HG02678 (cell line): Measurements from ENCODE around the gene EVI2A.
"Not testable (repeated sequence)": the region's sequence is repeated elsewhere in the genome, so short reads cannot be mapped to it uniquely, and the experiment has no call there.

ENCODE experiments used
- ATAC-seq: cut with Tn5 transposase; IDR thresholded peaks from one replicate; pipeline ENCODE4 v1.9.1; 2021; ENCODE audit warnings: mild to moderate bottlenecking, moderate library complexity; ENCODE audit not compliant: unreplicated experiment

EVI2A gene

GRCh38 chr17:31313982-31314781 is 7.2 kb downstream of the EVI2A start, which contains the start of gene EVI2B:
Gene EVI2B (minus strand): TSS chr17:31314054. CDS start chr17:31305609, 8,445 bp downstream.
- ATAC-seq, result peak; percentile 29

GRCh38 chr17:31312223-31312622 is 9.2 kb downstream of the EVI2A start:
- not testable (repeated sequence) for ATAC-seq

DNA sequence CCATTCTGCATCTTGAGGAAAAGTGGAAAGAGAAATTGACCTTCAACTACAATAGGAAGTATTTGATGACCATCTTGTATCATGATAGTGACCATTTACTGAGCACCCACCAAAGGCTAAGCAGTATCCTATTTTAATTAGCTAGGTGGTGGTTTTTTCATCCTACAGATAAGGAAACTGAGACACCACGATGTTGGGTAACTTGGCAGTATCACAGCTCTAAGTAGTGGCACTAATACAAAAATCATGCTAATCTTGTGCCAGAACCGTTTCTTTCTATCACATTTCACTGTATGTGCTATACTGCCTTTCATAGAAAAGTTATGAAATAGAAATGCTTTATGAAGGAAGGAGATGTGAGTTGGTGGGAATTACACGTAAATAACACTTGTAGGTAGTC is 9.9 kb downstream of the EVI2A start:
- ATAC-seq, result no peak

GRCh38 chr17:31310886-31311285 is 10.5 kb downstream of the EVI2A start:
- no peak for ATAC-seq

DNA sequence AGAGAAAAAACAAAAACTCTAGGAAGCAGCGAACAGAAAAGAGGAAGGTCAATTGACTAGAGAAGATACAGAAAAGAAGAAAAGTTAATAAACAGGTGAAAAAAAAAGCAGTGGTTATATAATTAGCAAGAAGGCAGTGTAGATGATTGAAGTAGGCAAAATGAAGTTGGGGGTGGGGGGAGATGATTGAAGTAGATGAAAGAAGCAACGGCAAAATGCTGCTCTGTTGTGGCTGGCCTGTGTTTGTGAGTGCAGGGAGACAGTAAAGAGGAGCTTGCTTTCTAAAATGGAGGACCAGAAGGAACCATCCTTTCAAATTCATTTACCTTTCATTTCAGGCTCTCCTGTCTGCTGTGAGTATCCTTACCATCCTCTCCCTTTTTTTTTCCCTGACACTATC is 11.2 kb downstream of the EVI2A start:
- no peak for ATAC-seq

- no peak for ATAC-seq
Measured at GRCh38 chr17:31309556-31309955, 11.9 kb downstream of the EVI2A start.

GRCh38 chr17:31308372-31309334 is 12.8 kb downstream of the EVI2A start:
- no peak for ATAC-seq

DNA sequence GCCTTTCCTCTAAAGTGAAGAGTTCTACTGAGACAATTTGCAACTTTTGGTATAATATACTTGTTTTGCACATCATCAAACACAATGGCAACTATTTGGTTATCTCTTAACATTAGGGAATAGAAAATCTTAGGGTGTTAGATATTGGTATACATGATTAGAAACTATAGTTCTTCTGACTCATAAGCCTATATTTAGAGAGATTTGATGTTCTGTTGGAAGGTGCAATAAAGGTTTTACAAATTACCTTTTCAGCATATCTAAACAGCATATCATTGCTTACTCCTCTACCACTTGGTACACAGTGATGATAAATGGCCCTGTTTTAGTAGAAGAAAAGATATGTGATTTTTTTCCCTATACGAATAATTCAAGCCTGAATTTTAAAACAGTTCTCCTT is 13.8 kb downstream of the EVI2A start:
- no peak for ATAC-seq

- ATAC-seq, result no peak
Measured at GRCh38 chr17:31299624-31300023, 21.8 kb downstream of the EVI2A start.

DNA sequence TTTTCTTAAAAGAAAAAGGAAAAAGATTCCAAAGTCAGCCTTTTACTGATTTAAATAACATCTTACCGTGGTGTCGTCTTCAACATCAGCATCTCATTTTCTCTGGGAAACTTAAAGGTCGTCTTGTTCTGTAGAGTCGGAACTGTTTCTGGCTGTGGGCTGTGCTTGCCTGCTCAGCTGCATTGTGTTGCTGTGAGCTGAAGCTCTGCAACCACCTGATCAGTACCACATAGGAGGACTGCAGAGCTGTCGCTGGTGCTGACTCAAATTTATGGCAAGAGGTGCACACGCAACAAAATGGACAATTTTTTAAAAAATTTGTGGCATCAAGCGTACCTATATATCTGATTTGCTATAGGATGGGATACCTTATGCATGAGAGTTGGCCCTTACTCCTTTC is 24.3 kb downstream of the EVI2A start, which contains the start of gene OMG:
OMG (minus strand) TSS at position 150 of the 400 bp plus-strand sequence. CDS start 908 bp downstream, outside the sequence.
- no peak for ATAC-seq

- ATAC-seq, result no peak
Measured at GRCh38 chr17:31296142-31296541, 25.3 kb downstream of the EVI2A start.

DNA sequence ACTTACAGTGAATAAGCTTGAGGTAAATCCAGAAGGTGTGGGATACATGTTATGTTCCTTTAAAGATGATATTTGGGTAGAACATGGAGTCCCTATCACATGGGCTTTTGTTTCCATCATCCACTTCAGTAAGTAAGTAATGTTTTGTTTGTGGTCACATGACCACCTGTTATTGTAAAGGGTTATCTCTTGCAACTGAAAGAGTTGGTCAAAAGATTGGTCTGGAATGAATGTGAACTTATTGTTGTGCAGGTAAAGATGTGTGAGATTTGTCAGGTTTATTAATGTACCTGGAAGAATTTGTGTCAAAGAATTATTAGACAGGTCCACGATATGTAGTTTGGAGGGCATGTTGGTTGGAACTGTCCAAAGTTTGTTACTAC is 25.9 kb downstream of the EVI2A start:
- ATAC-seq, result no peak

DNA sequence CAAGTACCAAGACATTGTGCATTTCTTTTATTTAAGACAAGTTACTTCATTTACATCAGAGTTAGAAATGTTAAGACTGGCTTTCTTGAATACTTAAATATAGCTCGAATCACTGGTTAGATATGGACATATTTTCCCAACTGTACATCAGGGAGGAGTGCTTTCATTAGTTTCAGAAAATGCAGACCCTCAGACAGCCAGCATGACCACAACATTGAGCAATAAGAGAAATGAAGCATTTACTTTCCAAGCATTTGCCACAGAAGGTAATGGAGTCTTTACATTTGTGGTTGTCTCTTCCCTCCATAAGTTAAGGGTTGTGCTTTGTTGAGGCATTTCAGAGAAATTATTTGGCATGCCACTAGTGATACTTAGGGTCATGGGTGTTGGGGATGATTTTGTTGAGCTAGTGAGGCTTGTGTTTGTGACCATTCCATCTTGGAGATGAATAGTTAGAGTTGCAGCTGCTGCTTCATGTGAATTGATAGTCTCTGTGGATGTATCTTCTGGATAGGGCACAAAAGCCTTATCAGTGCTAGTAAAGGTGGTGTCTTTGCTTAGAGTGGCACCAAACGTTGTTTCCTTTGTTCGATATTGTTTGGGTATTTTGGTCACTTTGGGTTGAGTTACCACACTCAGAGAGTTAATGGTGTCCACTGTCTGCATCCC is 26.5 kb downstream of the EVI2A start:
- no peak for ATAC-seq

GRCh38 chr17:31294231-31294630 is 27.2 kb downstream of the EVI2A start:
- no peak for ATAC-seq

GRCh38 chr17:31293581-31293980 is 27.8 kb downstream of the EVI2A start:
- ATAC-seq, result no peak

GRCh38 chr17:31291820-31292219 is 29.6 kb downstream of the EVI2A start:
- ATAC-seq, result no peak

GRCh38 chr17:31289790-31290189 is 31.6 kb downstream of the EVI2A start:
- ATAC-seq, result no peak

DNA sequence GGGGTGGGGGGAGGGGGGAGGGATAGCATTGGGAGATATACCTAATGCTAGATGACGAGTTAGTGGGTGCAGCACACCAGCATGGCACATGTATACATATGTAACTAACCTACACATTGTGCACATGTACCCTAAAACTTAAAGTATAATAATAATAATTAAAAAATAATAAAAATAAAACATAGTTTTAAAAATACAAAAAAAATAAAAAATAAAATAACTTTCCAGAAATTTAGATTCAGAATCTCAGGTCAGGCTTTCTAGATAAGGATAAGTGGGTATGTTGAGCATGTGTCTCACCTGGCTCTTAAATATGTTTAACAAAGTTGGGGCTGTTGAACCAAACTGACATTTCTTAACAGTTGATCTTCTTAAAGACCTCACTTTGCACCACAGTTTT is 33.5 kb downstream of the EVI2A start:
- not testable (repeated sequence) for ATAC-seq

- ATAC-seq, result no peak
Measured at GRCh38 chr17:31286587-31286986, 34.8 kb downstream of the EVI2A start.

DNA sequence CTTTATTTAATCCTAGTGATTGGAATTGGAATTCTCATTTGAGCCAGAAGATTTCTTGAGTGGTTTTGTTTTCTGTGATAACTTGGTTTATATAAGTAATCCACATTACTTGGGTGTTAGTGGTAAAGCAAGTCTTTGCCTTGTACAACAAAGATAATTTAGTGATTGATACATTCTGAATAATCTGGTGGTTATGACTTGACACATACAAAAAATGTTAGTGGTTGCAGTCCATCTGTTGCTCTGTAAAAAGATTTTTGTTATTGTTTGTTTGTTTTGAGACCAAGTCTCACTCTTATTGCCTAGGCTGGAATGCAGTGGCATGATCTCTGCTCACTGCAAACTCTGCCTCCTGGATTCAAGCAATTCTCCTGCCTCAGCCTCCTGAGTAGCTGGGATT is 37.6 kb downstream of the EVI2A start:
- ATAC-seq, result no peak

- no peak for ATAC-seq
Measured at GRCh38 chr17:31281061-31281460, 40.4 kb downstream of the EVI2A start.
